GM21619 (cell line): ENCODE results near the gene NPDC1.
"Not testable (repeated sequence)": the region's sequence is repeated elsewhere in the genome, so short reads cannot be mapped to it uniquely, and the experiment has no call there.

Source experiments
- ATAC-seq: cut with Tn5 transposase; IDR thresholded peaks from one replicate; pipeline ENCODE4 v1.9.1; 2021; ENCODE audit not compliant: unreplicated experiment

Gene NPDC1

DNA sequence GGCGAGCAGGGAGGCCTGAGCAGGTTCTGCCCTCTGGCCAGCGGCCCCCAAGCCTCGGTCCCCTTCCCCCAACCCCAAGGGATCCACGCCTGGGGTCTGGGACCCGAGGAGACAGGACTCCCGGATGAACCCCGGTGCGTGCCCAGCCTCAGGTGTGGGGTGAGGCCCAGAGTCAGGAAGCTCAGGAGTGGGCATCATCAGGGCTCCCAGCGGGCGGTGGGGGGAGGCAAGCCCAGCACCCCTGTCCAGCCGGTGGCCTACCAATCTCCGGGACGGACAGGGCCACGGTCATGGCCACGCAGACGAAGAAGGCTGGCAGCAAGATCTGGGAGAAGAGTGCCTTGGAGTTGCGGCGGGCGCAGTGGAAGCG, 32.4 kb downstream of the NPDC1 start:
- ATAC-seq, result no peak

DNA sequence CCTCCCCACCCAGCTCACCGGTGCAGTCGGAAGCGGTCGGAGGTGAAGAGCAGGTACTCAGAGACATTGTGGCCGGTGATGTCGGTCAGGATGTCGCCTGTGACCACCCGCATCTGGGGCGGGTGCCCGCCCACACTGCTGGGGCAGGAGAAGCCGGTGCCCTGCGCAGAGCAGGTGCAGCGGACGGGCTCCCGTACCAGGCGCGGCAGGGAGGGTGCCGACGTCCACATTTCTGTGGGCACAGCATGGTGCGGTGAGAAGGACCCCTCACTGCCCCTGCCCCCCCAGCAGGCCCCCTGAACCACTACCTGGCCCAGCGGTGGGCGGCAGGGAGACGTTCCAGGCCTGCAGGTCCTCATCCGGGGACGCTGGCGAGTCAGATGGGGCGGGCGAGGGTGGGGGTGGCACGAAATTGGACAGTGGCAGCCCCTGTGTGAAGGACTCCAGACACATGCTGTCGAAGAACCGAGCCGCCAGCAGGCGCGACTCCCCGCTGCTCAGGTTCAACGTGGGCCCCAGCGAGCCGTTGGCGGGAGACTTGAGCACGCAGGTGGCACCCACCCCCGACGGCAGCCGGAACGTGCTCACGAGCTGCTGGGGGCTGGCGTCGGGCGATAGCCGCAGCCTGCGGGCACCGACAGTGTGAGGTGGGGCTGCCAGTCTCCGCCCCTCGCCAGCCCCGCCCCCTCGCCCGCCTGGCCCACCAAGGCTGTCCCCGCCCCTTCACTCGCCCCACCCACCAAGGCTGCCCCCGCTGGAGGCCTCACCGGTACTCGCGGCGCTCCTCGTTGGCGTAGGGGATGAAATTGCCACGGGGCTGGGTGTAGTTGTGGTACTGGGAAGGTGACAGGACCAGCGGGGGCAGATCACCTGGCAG, 33.0 kb downstream of the NPDC1 start:
- ATAC-seq, result no peak

DNA sequence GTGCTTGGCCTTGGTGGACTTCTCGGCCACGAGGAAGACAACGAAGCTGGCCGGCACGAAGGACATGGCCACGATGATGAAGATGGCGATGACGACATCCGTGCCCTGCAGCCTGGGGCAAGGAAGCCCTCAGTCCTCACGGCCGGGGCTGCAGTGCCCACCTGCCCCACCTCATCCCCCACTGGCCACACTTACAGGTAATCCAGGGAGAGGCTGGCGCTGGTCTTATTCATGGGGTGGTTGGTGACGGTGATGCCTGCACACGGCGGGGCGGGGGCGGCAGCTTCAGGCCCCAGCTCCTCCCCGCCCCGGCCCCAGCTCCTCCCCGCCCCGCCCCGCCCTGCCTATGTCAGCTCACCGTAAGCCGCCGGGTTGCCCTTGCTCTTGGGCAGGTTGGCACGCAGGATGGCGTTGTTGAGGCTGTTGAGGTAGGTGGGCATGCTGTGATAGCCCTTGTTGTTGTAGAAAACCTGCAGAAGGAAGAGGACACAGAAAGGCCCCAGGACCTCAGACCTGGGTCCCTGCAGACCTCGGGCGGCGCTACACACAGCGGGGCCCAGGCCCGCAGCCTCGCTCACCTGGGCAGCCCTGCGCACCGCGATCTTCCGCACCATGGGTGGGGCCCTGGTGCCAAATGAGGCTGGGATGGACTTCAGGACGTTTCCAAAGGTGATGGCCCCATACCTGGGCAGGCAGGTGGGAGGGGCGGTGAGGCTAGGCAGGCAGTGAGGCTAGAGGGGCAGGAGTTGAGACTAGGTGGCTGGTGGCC, 33.9 kb downstream of the NPDC1 start:
- no peak for ATAC-seq

DNA sequence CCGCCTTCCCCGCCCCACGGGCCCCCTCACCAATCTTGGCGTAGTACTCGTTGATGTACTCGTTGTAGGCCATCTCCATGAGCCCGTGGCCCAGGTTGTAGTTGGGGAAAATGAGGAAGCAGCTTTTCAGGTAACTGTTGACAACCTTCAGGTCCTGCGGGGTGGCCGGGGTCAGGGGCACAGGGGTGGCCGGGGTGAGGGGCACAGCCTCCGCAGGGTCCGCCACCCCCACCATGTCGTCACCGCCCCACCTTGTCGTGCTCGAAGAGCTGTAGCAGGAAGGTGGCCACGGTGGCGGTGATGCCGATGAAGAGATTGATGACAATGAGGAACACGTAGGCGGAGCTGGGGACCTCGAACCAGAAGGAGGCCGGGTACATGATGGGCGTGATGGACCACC, 34.8 kb downstream of the NPDC1 start:
- no peak for ATAC-seq

DNA sequence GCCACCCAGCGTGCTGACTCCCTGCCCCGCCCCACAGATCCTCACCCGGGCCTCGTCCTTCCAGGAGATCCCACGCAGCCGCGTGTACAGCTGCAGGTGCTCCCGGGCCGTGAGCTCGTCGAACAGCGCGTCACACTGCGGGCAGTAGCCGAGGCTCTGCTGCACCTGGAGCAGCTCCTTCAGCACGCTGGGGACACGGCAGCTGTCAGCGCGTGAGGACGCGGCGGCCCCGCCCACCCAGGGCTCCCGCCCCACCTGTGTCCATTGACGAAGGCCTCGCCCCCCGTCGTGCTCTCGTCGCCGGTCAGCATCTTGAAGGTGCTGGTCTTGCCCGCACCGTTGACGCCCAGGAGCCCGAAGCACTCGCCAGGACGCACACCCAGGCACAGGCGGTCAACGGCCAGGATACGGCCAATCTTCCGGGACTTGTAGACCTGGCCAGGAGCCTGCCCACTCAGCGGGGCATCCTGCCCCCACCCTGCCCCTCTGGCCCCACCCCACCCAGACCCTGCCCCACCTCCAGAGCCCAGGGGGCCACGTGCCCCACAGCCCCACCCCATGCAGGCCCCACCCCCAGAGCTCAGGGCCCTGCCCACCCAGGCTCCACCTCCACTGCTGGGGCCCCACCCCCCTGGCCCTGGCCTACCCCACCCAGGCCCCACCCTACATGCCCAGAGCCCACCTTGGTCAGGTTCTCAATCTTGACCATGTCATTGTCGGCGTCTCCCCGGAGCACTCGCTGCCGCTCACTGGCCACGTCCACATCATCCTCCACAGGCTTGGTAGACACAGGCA, 35.8 kb downstream of the NPDC1 start:
- ATAC-seq, result no peak

DNA sequence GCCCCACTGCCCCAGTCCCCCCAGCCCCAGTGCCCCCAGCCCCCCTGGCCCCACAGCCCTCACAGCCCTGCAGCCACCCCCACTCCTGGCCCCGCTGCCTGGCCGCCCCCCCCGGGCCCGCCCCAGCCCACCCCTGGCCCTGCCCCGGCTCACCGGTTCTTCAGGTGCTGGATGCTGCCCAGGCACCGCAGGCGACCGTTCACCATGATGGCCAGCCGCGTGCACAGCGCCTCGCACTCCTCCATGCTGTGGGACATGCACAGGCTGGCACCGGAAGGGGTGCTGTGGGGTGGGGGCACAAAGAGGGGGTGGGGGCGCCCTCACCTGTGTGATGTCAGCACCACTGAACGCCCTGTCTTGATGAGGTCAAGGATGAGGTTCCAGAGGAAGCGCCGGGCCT, 36.8 kb downstream of the NPDC1 start:
- ATAC-seq, result no peak

DNA sequence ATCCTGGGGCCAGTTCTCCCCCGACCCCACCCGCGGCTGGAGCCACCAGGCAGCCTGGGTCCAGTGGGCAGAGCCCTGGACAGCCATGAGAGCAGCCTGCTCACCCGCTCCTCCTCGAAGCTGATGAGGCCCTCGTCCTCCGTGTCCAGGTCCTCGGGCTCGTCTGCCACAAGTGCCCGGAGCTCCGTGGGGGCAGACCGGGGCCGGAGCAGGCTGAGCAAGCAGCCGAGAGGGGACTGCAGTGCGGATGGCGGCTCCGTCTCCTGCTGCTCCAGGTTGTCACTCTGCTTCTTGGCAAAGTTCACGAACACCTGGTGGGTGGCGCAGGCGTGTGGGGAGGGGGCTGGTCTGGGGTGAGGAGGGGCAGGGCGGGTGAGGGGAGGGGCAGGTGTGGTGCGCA, 37.7 kb downstream of the NPDC1 start:
- no peak for ATAC-seq

DNA sequence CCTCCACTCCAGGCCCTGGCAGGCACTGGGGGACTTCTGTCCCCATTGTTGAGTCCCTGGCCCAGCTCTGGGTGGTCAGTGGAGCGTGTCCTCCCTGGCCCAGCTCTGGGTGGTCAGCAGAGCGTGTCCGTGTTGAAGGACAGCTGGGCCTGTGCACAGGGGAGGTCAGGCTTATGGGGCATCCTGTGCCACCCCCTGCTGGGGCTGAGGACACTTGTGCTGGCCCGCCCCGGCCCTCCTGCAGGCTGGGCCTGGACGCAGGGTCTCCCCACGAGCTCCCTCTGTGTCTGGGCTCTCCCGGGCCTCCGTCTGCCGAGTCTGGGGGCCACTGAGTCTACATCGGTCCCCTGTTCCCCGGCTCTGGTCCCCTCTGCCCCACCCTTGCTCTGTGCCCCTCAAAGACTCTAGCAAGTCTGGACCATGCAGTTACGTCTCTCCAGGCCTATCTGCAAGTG, 38.1 kb downstream of the NPDC1 start:
- ATAC-seq, result no peak

DNA sequence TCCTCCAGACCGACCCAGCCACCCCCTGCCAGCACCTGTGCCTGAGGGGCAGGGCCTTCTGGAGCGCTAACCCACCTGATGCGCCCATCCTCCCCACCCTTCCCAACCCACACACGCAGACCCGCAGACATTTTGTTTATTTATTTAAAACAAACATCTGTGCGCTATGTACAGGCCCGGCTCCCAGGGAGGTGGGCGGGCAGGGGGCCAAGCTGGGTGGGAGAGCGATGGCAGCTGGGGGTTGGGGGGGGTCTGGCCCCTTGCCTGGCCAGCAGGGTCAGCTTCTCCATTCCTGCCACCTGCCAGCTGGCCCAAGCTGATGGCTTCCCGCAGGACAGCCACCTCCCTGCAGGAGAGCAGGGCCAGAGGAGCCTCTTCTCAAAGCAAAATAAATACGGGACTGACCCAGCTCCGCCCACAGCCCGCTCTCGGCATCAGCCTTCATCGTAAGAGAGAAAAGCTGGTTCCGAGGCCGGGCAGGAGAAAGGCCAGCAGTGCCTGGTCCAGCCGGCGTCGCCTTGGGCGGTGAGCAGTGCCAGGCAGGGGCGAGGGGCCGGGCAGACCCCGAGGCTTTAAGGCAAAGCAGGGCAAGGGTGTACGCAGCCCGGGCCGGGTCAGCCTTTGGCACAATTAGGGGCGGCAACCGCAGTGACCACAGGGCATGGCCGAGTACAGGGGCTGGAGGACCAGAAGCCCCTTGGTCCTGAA, 38.7 kb downstream of the NPDC1 start:
- no peak for ATAC-seq

DNA sequence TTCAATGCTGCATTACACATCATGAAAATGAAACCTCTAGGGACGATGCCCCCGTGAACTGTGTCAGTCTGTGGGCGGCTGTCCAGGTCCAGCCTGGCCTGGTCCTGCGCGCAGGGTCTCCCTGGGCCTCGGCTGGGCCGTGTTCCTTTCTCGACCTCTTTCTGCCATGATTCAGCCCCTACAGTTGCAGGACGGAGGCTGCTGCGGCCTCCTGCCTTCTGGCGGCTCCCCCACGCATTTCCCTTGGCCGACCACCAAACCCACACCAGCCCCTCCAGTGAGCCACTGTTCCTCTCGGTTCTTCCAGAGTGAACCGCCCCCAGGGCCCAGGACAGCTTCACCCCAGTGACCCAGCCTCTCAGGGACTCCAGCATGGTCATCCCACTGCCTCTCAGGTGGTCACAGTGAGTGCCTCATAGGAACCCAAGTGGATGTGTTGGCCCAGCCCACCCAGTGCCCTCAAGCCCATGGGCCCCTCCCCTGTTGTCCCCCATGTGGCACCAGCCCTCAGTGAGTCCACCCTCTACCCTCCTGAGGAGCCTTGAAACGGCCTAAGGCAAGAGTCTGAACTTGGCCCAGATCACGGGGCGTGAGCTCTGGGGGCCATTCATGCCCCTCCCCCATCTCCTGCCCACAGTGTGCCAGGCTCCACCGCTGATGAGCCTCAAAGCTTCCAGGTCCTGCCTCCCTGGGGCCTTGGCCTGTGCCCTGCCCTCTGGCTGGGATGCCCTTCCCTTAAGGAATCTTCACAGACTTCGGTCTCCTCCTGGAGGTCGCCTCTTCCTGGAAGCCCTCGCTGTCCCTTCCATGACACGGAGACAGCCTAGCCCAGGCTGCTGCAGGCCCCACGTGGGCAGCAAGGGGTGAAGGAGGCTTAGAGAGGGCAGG, 39.6 kb downstream of the NPDC1 start:
- ATAC-seq, result no peak

DNA sequence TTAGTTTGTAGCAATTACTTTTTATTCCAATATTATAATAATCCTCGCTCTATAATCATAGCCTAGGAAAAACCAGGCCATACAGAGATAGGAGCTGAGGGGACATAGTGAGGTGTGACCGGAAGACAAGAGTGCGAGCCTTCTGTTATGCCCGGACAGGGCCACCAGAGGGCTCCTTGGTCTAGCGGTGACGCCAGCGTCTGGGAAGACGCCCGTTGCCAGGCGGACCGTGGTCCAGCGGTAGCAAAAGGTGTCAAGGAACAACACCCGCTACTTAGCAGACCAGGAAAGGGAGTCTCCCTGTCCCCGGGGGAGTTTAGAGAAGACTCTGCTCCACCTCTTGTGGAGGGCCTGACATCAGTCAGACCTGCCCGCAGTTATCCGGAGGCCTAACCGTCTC, 41.7 kb downstream of the NPDC1 start:
- not testable (repeated sequence) for ATAC-seq

DNA sequence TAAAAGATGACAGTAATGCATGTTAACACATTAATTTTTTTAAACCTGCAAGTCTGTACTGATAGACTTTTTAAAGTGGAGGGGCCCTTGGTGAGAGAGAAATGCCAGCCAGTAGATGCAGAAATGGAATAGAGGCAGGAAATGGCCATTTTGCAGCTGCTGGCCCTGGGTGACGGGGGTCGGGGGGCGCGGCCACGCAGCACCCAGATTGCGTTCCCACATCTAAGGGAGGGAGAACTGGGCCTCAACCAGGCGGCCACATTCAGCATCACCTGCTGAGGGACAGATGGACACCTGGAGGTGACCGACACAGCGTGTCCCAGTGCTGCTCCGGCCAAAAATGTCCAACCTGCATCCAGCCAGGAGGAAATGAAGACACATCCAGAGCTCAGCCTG, 43.3 kb downstream of the NPDC1 start:
- ATAC-seq, result no peak

DNA sequence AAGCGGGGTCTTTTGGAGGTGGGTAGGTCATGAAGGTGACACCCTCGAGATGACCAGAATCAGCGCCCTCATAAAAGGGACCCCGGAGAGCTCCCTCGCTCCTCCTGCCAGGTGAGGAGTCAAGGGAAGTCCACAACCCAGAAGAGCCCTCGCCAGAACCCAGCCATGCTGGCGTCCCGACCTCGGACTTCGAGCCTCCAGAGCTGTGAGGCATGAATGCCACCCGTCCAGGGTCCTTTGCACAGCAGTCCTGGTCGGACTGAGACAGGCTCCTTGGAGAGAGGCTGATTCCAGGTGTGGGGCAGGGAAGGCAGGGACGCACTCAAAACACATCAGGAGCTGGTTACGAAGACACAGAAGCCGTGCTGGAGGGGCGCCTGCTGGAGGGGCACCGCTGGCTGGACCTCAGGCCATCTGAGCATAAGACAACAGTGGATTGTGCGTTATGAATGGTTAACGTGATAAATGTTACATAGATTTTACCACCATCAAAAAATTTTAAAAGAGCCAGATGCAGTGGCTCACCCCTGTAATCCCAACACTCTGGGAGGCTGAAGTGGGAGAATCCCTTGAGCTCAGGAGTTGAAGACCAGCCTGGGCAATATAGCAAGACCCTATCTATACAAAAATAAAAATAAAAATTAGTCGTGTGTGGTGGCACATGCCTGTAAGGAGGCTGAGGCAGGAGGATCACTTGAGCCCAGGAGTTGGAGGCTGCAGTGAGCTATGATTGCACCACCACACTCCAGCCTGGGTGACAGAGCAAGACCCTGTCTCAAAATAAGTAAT, 43.9 kb downstream of the NPDC1 start:
- no peak for ATAC-seq

DNA sequence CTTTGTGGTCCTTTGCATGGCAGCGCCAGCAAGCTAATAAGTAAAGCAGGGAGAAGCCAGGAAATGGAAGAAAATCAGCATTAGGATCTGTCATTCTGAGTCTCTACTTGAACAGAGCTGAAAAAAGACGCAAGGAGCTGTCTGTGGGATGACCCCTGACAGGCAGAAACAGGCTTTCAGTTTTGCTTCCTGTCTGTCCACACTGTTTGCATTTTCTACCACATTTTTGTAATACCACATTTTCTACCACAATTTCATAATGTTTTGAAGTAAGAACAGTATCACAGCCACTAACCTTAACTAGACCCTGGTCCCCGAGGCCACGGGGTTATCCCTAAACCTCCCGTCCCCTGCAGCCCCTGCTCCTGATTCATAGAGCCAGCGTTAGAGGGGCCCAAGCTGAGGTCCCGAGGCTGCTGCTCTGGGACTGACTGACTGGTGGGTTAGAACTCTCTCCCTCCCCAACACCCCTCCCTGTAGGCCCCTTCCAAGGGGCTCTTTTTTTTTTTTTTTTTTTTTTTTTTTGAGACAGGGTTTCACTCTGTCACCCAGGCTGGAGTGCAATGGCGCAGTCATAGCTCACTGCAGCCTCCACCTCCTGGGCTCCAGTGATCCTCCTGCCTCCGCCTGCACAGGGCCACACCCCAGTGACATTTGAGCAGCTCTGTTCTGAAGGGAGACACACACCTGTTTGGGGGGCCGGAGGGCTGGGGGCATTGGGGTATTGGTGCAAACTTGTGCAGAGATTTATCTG, 45.6 kb downstream of the NPDC1 start:
- peak; percentile 77 for ATAC-seq

DNA sequence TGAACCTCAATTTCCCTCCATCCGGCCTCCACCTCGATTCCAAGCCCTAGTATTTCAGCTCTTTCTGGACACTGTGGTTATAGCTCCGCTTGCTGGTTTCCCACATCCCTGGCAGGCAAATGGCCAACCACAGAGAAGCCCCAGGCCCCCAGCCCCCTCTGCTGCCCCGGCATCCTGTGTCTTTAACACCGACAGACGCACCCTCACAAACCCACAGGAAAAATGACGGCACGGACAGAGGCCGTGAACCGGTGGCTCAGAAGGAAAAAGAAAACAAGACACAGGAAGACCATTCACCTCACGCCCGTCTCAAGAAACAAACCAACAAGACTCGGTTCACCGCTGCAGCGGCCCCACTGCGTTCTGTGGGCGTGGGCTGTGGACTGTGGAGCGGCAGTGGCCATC, 48.1 kb downstream of the NPDC1 start:
- no peak for ATAC-seq

DNA sequence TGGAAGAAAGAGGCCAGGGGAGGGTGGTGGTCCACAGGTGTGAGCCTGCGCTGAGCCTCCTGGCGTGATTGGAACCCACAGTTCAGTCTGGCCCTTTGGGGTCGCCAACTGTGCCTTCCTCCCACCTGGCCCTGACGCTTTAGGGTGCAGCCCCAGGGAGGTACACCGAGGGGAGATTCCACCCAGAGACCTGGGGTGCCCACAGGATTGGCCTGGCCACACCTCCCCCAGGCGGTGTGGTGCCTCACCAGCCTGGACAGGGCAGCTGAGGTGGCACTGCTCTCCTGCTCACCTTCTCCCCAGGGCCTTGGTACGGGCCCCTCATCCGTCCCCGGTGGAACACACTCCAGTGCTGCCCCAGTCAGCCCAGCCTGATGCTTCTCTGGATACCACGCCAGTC, 48.6 kb downstream of the NPDC1 start:
- no peak for ATAC-seq

DNA sequence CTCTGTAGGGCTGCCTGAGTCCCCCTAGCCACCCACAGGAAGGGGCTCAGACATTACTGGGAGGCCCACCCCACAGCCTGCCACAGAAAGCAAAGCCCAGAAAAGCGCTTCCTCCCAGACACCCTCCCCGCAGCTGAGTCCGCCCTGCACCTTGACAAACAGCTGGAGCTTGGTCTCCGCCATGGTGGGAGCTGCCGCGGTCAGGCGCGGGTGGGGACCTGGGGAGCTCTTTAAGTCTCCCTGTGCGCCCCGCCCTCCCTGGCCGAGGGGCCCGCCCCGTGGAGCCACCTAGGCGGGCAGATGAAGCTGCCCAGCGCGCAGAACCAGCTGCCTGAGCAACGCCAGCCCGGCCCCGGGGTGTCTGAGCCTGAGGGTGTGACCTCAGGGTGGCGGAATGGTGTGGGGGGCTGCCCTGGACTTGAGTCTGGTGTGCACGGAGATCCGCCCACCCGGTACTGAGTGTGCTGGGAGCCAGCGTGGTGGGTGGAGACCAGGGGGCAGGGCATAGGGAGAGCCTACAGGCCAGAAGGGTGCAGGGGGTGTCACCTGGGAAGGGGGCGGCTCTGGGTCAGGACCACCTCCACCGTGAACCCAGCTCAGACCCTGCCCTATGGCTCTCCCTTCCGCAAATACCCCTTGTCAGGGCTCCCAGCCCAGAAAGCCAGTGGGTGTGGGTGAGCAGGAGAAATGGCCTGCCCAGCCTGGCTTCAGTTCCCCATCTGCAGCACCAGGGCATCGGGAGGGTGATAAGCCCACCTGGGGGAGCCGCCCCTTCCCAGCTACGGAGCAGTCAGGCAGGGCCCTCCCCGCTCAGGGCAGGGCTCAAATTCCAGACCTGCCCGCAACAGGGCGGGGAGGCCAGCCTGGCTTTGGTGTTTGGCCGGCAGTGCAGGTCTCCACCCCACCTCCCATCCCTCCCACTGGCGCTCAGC, 49.4 kb downstream of the NPDC1 start, which contains the start of gene CLIC3:
Gene CLIC3 (minus strand): TSS at position 208 of the 932 bp plus-strand sequence. CDS start 25 bp downstream, at position 183.
- ATAC-seq, result no peak
